ENCODE data around the gene FFAR1.

Gene FFAR1

GRCh38 chr19:35389192-35389861, 41.6 kb downstream of the FFAR1 start:
- no peak for DNase-seq (ENCODE audit: low read depth, low spot score)

- no peak for DNase-seq (ENCODE audit: low read depth, low spot score)
These were observed 45.3 kb downstream of the FFAR1 start for GRCh38 chr19:35392742-35393715.

- DNase-seq (ENCODE audit: low read depth, low spot score): no peak
These were observed 47.9 kb downstream of the FFAR1 start for GRCh38 chr19:35395382-35396199.

GRCh38 chr19:35396240-35396885, 48.7 kb downstream of the FFAR1 start:
- DNase-seq (ENCODE audit: low read depth, low spot score): no peak

GRCh38 chr19:35397064-35397463, 49.4 kb downstream of the FFAR1 start:
- no peak for DNase-seq (ENCODE audit: low read depth, low spot score)
